Breast epithelium (tissue), 4 donors: ENCODE data around the gene GRIFIN. TPM values are rescaled to one million over a fixed set of nuclear protein-coding genes. Genes with fewer than 3 reads are reported as not detected.

Experiments
- DNase-seq, 2 donors: peaks; one replicate each; pipeline ENCODE4 v3.0.0-alpha.2; 2019; ENCODE audit warnings: low spot score in 2 of 2
- H3K27ac ChIP-seq, 2 donors: fragments of 200-600 bp; sonication (generic) in 1 of 2; one replicate each; pipeline ENCODE4 v1.5.1; 2016 to 2019; ENCODE audit warnings: mild to moderate bottlenecking in 1 of 2
- H3K27me3 ChIP-seq, 2 donors: fragments of 200-600 bp; sonication (generic) in 1 of 2; one replicate each; pipeline versions ENCODE4 v1.5.1 to v1.6.0; 2017 to 2019; ENCODE audit warnings: control low read depth in 1 of 2, mild to moderate bottlenecking in 1 of 2
- H3K36me3 ChIP-seq: fragments of 200-600 bp; one replicate; pipeline ENCODE4 v1.5.1; 2019
- H3K4me1 ChIP-seq, 2 donors: fragments of 200-600 bp; sonication (generic); one replicate each; pipeline ENCODE4 v1.5.1; 2016 to 2019; ENCODE audit warnings: control low read depth in 1 of 2
- H3K4me3 ChIP-seq, 3 donors: fragments of 200-600 bp; sonication (generic); 1 replicate in 2 of 3; 2 replicates in 1 of 3; pipeline ENCODE4 v1.5.1; 2016 to 2019; ENCODE audit warnings: mild to moderate bottlenecking in 3 of 3, moderate library complexity in 2 of 3
- H3K9me3 ChIP-seq, 2 donors: fragments of 200-600 bp; sonication (generic) in 1 of 2; one replicate each; pipeline ENCODE4 v1.5.1; 2016 to 2019; ENCODE audit warnings: control low read depth in 1 of 2
- CTCF ChIP-seq, 3 donors: fragments of 450-650 bp; IDR thresholded peaks; one replicate each; pipeline ENCODE4 v1.5.1; 2016 to 2017; ENCODE audit warnings: antibody characterized with exemption in 3 of 3, mild to moderate bottlenecking in 3 of 3, moderate library complexity in 3 of 3
- POLR2A ChIP-seq: fragments of 450-650 bp; IDR thresholded peaks from one replicate; pipeline ENCODE4 v1.6.1; 2016; ENCODE audit warnings: antibody characterized with exemption, mild to moderate bottlenecking, moderate library complexity
- POLR2AphosphoS5 ChIP-seq, 3 donors: sonication (generic); formaldehyde crosslinking; IDR thresholded peaks; one replicate each; pipeline ENCODE4 v1.6.1; 2017; ENCODE audit warnings: antibody characterized with exemption in 3 of 3
- intact Hi-C: fragments of 100-400 bp; cut with DNase I; formaldehyde crosslinking; loops from one replicate; pipeline ENCODE4 v1.15.1; 2023; ENCODE audit warnings: low total_unique reads
- total RNA-seq, 3 donors: library from RNA; depleted of rRNA; stranded (reverse); fragments of >200 nt; gene quantifications; one replicate each; pipeline ENCODE4 v1.1.0, GENCODE V29; 2016

The GRIFIN gene
- total RNA-seq, 3 donors from 2014 or later, result not detected

GRCh38 chr7:2488681-2489080 is 12.5 kb upstream of the GRIFIN start:
- H3K4me3 ChIP-seq, result no peak overlapping the region
- intact Hi-C loops, result no loop called here
- DNase-seq, result no peak
- TF ChIP-seq CTCF (IDR thresholded peaks at IDR 0.05), result no peak
- TF ChIP-seq POLR2AphosphoS5 (IDR thresholded peaks at IDR 0.05), result no peak
- TF ChIP-seq POLR2A, result no peak
- peak overlapping the region in 1 of 2 donors; percentile 92 for H3K27ac ChIP-seq
- H3K36me3 ChIP-seq, result no peaks in the 10 kb centered on the region
- peaks cover 6 to 12% of the 10 kb centered on the region in 2 donors for H3K4me1 ChIP-seq
- H3K27me3 ChIP-seq, result no peaks in the 10 kb centered on the region
- no peaks in the 10 kb centered on the region for H3K9me3 ChIP-seq

GRCh38 chr7:2488272-2488645 is 12.1 kb upstream of the GRIFIN start:
- no peak for TF ChIP-seq CTCF (IDR thresholded peaks at IDR 0.05)
- TF ChIP-seq POLR2AphosphoS5 (IDR thresholded peaks at IDR 0.05), result peak in 1 of 3 donors; percentile 68
- TF ChIP-seq POLR2A, result no peak
- intact Hi-C loops, result no loop called here
- Histone ChIP-seq H3K4me3 (no peak overlapping the region), H3K36me3 (no peaks in the 10 kb centered on the region), H3K9me3 (peaks cover under 1 to 2% of the 10 kb centered on the region in 2 donors), H3K27me3 (no peaks in the 10 kb centered on the region), H3K27ac (peak overlapping the region; percentile 29 to 92), H3K4me1 (peaks cover 6 to 12% of the 10 kb centered on the region in 2 donors)
- DNase-seq, result no peak

GRCh38 chr7:2487586-2488271 is 11.5 kb upstream of the GRIFIN start:
- TF ChIP-seq POLR2A (no peak), POLR2AphosphoS5 (IDR thresholded peaks at IDR 0.05) (no peak), CTCF (IDR thresholded peaks at IDR 0.05) (no peak)
- peaks cover 6 to 7% of the 10 kb centered on the region in 2 donors for H3K9me3 ChIP-seq
- H3K36me3 ChIP-seq, result no peaks in the 10 kb centered on the region
- no peak overlapping the region for H3K4me3 ChIP-seq
- intact Hi-C loops, result no loop called here
- H3K27ac ChIP-seq, result peak overlapping the region; percentile 29 to 92
- DNase-seq, result no peak
- peaks cover 6 to 12% of the 10 kb centered on the region in 2 donors for H3K4me1 ChIP-seq
- no peaks in the 10 kb centered on the region for H3K27me3 ChIP-seq

- no peak overlapping the region for H3K27ac ChIP-seq
- no peak for DNase-seq
- H3K4me1 ChIP-seq, result peaks cover 6 to 12% of the 10 kb centered on the region in 2 donors
- intact Hi-C loops, result no loop called here
- no peaks in the 10 kb centered on the region for H3K27me3 ChIP-seq
- H3K4me3 ChIP-seq, result no peak overlapping the region
- no peak for TF ChIP-seq CTCF (IDR thresholded peaks at IDR 0.05)
- no peak for TF ChIP-seq POLR2AphosphoS5 (IDR thresholded peaks at IDR 0.05)
- TF ChIP-seq POLR2A, result no peak
- H3K36me3 ChIP-seq, result no peaks in the 10 kb centered on the region
- H3K9me3 ChIP-seq, result peaks cover 7 to 9% of the 10 kb centered on the region in 2 donors
These were observed 8.7 kb upstream of the GRIFIN start for GRCh38 chr7:2484868-2485267.

- intact Hi-C loops, result no loop called here
- DNase-seq, result no peak
- H3K27ac ChIP-seq, result no peak overlapping the region
- peaks cover 7 to 9% of the 10 kb centered on the region in 2 donors for H3K9me3 ChIP-seq
- no peaks in the 10 kb centered on the region for H3K36me3 ChIP-seq
- no peaks in the 10 kb centered on the region for H3K27me3 ChIP-seq
- H3K4me1 ChIP-seq, result peaks cover 10 to 18% of the 10 kb centered on the region in 2 donors
- no peak for TF ChIP-seq CTCF (IDR thresholded peaks at IDR 0.05)
- no peak for TF ChIP-seq POLR2A
- TF ChIP-seq POLR2AphosphoS5 (IDR thresholded peaks at IDR 0.05), result no peak
- H3K4me3 ChIP-seq, result no peak overlapping the region
These were observed 7.3 kb upstream of the GRIFIN start for GRCh38 chr7:2483494-2483893.
